D721Med (cell line): ENCODE data around the gene MAVS.

Experiments used
- DNase-seq: peaks from one replicate; pipeline ENCODE4 v3.0.0; 2011; ENCODE audit warnings: low spot score; ENCODE audit not compliant: insufficient read length
- FAIRE-seq: peaks from 2 replicates; lab custom pipeline; 2011; peaks lifted over from hg19 to GRCh38; lab: Jason Lieb, UNC
- CTCF ChIP-seq: IDR thresholded peaks from 2 replicates; pipeline ENCODE4 v1.5.1; 2012; ENCODE audit warnings: mild to moderate bottlenecking, control low read depth; ENCODE audit not compliant: insufficient read depth; ENCODE audit errors: missing control alignments

MAVS gene

DNA sequence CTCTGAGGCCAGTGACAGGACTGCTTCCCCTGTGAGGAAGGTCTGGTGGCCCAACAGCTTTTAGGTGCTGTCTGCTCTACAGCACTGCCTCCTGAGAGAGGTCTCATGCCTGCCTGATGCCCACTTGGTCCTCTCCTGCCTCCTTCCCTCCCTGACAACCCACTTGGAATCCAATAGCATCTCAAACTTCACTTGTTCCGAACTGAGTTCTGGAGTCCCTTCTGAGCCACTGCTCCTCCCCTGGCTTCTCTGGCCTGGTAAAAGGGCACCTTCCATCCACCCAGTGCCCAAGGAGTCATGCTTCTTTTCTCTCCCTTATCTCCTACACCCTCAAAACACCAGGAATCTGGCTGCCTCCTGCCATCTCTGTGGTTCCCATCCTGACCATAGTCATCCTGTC, 1.9 kb downstream of the MAVS start:
- TF ChIP-seq CTCF = no peak
- FAIRE-seq (no peak), DNase-seq (no peak)

GRCh38 chr20:3854462-3854871, 7.8 kb downstream of the MAVS start:
- DNase-seq (no peak), FAIRE-seq (no peak)
- no peak for TF ChIP-seq CTCF

DNA sequence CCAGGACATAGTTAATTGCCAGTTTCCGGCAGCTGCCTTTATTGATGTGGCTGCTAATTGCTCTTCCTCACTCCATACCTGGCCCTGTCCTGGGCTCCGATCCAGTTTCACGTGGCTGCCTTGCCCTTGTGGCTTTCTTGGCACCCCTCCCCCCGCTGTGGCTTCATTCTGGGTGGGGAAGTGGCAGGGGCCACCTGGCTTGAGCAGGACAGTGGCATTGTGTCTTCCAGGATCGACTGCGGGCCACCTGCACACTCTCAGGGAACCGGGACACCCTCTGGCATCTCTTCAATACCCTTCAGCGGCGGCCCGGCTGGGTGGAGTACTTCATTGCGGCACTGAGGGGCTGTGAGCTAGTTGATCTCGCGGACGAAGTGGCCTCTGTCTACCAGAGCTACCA, 10.8 kb downstream of the MAVS start:
- TF ChIP-seq CTCF = no peak
- DNase-seq (no peak), FAIRE-seq (no peak)

GRCh38 chr20:3858689-3859088, 12.1 kb downstream of the MAVS start:
- FAIRE-seq (no peak), DNase-seq (no peak)
- no peak for TF ChIP-seq CTCF

DNA sequence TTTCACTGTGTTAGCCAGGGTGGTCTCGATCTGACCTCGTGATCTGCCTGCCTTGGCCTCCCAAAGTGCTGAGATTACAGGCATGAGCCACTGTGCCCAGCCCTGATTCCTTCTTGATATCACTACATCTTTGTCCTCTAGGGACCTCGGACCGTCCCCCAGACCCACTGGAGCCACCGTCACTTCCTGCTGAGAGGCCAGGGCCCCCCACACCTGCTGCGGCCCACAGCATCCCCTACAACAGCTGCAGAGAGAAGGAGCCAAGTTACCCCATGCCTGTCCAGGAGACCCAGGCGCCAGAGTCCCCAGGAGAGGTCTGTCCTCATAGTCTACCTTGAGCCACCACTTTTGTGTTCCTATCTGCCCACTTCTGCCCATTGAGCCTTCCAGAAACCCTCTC, 14.6 kb downstream of the MAVS start:
- DNase-seq = no peak
- FAIRE-seq = no peak
- no peak for TF ChIP-seq CTCF

DNA sequence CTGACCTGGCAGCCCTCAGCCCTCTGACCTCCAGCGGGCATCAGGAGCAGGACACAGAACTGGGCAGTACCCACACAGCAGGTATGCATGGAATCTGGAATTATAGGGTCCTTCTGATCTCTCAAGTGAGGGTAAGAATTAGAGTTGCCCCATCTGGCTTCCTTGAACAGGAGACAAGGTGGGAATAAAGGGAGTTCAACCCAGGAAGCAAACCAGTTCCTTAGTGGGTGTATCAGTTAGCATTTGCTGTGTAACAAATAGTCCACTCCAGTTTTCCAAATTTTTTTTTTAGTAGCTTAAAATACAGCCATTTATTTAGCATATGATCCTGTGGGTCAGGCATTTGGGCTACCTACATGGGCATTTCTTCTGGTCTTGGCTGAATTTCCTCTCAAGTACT, 15.7 kb downstream of the MAVS start:
- FAIRE-seq (no peak), DNase-seq (no peak)
- TF ChIP-seq CTCF = no peak

DNA sequence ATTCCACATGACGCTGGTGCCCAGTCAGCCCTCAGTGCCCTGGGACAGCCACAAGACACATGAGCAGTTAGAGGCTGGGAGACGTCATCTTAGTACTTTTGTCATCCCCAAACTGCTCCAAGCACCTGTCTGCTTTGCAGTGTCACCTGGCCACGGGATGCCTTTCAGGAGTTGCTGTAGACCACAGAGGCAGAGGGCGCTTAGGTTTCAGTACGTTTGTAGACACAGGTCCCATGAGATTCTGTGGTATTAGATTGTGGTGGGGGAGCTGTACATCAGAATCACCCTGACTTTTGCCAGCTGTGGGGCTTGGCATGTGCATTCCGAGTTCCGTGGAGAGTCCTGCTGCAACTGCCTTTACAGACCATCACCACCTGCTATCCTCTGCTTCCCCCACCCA, 16.7 kb downstream of the MAVS start:
- FAIRE-seq (no peak), DNase-seq (no peak)
- no peak for TF ChIP-seq CTCF
